GM23338 (cell line): ENCODE measurements around the gene CALR3. TPM values are rescaled to one million over a fixed set of nuclear protein-coding genes. Genes with fewer than 3 reads are reported as not detected.
A peak's percentile ranks its signal among the peaks of the same experiment; 100 is the strongest.

Experiments
- ATAC-seq: fragments of 200-7000 bp; cut with Tn5 transposase; 3 replicates; pipeline ENCODE4 v1.9.1; 2020
- DNase-seq: peaks from one replicate; pipeline ENCODE4 v3.0.0-alpha.2; 2015; ENCODE audit warnings: low spot score
- H2AFZ ChIP-seq: fragments of 200-600 bp; sonication (generic); 2 replicates; pipeline ENCODE4 v1.8.0; 2016; ENCODE audit warnings: antibody characterized with exemption, mild to moderate bottlenecking, moderate library complexity
- H3F3A ChIP-seq: fragments of 200-600 bp; sonication (generic); replicated peaks from 2 replicates; pipeline ENCODE4 v1.8.0; 2017; ENCODE audit warnings: antibody characterized with exemption, mixed run types, low read depth
- H3K27ac ChIP-seq: fragments of 200-600 bp; sonication (generic); 2 replicates; pipeline ENCODE4 v1.6.1; 2016; ENCODE audit warnings: low read depth
- H3K27me3 ChIP-seq: fragments of 200-600 bp; sonication (generic); 2 replicates; pipeline ENCODE4 v1.8.0; 2016; ENCODE audit warnings: mild to moderate bottlenecking, mixed run types, moderate library complexity; ENCODE audit not compliant: insufficient read depth
- H3K36me3 ChIP-seq: fragments of 200-600 bp; sonication (generic); 2 replicates; pipeline ENCODE4 v1.8.0; 2016; ENCODE audit warnings: mild to moderate bottlenecking; ENCODE audit not compliant: insufficient read depth
- H3K4me1 ChIP-seq: fragments of 200-600 bp; sonication (generic); 2 replicates; pipeline ENCODE4 v1.8.0; 2016; ENCODE audit warnings: mild to moderate bottlenecking, moderate library complexity; ENCODE audit not compliant: insufficient read depth
- H3K4me2 ChIP-seq: fragments of 200-600 bp; sonication (generic); 2 replicates; pipeline ENCODE4 v1.7.1; 2017; ENCODE audit warnings: mixed run types
- H3K4me3 ChIP-seq: fragments of 200-600 bp; sonication (generic); 2 replicates; pipeline ENCODE4 v1.6.1; 2016; ENCODE audit warnings: mixed run types
- H3K79me2 ChIP-seq: fragments of 200-600 bp; sonication (generic); replicated peaks from 2 replicates; pipeline ENCODE4 v1.8.0; 2017; ENCODE audit warnings: mild to moderate bottlenecking; ENCODE audit not compliant: insufficient read depth
- H3K9me2 ChIP-seq: fragments of 200-600 bp; sonication (generic); 2 replicates; pipeline ENCODE4 v1.8.0; 2017; ENCODE audit not compliant: insufficient read depth
- H4K20me1 ChIP-seq: fragments of 200-600 bp; sonication (generic); replicated peaks from 2 replicates; pipeline ENCODE4 v1.8.0; 2017; ENCODE audit warnings: mild to moderate bottlenecking; ENCODE audit not compliant: insufficient read depth
- H3K27ac Mint-ChIP-seq: 2 replicates; pipeline ENCODE4 v1.8.0; 2020; ENCODE audit warnings: inconsistent platforms, mild to moderate bottlenecking, moderate library complexity, mixed read lengths
- H3K27me3 Mint-ChIP-seq: 3 replicates; pipeline ENCODE4 v1.8.0; 2022; ENCODE audit warnings: low read depth, mild to moderate bottlenecking, moderate library complexity, mixed read lengths, inconsistent platforms; ENCODE audit not compliant: insufficient read depth, poor library complexity
- H3K36me3 Mint-ChIP-seq: 3 replicates; pipeline ENCODE4 v1.8.0; 2021; ENCODE audit warnings: low read depth, mild to moderate bottlenecking, inconsistent platforms, moderate library complexity, mixed read lengths
- H3K4me1 Mint-ChIP-seq: 3 replicates; pipeline ENCODE4 v1.8.0; 2020; ENCODE audit warnings: mild to moderate bottlenecking, inconsistent platforms, mixed read lengths
- H3K4me3 Mint-ChIP-seq: 3 replicates; pipeline ENCODE4 v1.8.0; 2021; ENCODE audit warnings: moderate library complexity, mild to moderate bottlenecking, inconsistent platforms, mixed read lengths
- H3K9me3 Mint-ChIP-seq: 3 replicates; pipeline ENCODE4 v1.8.0; 2020; ENCODE audit warnings: moderate library complexity, mild to moderate bottlenecking, inconsistent platforms, mixed read lengths
- CREB1 ChIP-seq: fragments of 250-450 bp; sonication (Bioruptor Pico); IDR thresholded peaks from 2 replicates; pipeline ENCODE4 v1.5.0; 2020; ENCODE audit warnings: low read depth, mild to moderate bottlenecking, moderate library complexity
- ETS1 ChIP-seq: IDR thresholded peaks from 2 replicates; pipeline ENCODE4 v1.6.1; 2016; ENCODE audit warnings: antibody characterized with exemption
- EZH2 ChIP-seq: fragments of 200-600 bp; sonication (generic); IDR thresholded peaks from one replicate; pipeline ENCODE4 v1.8.0; 2017; ENCODE audit warnings: antibody characterized with exemption, mild to moderate bottlenecking, low read depth; ENCODE audit not compliant: unreplicated experiment
- EZH2phosphoT487 ChIP-seq: fragments of 200-600 bp; sonication (generic); IDR thresholded peaks from one replicate; pipeline ENCODE4 v1.8.1; 2018; ENCODE audit warnings: antibody characterized with exemption; ENCODE audit not compliant: unreplicated experiment
- NANOG ChIP-seq: IDR thresholded peaks from 2 replicates; pipeline ENCODE4 v1.6.1; 2016; ENCODE audit warnings: antibody characterized with exemption, borderline replicate concordance
- POLR2AphosphoS5 ChIP-seq: IDR thresholded peaks from 2 replicates; pipeline ENCODE4 v1.6.1; 2016; ENCODE audit warnings: antibody characterized with exemption, low read depth
- STAT1 ChIP-seq: IDR thresholded peaks from one replicate; pipeline ENCODE4 v1.6.1; 2016; ENCODE audit warnings: antibody characterized with exemption; ENCODE audit not compliant: unreplicated experiment
- ZNF114 ChIP-seq: fragments of 250-450 bp; sonication (Bioruptor Pico); IDR thresholded peaks from 2 replicates; pipeline ENCODE4 v1.5.0; 2020; ENCODE audit warnings: mild to moderate bottlenecking, moderate library complexity
- ZNF331 ChIP-seq: fragments of 250-450 bp; sonication (Bioruptor Pico); IDR thresholded peaks from 2 replicates; pipeline ENCODE4 v1.5.0; 2020; ENCODE audit warnings: low read depth, mild to moderate bottlenecking, moderate library complexity
- ZNF462 ChIP-seq: fragments of 250-450 bp; sonication (Bioruptor Pico); IDR thresholded peaks from 2 replicates; pipeline ENCODE4 v1.5.0; 2020; ENCODE audit warnings: mild to moderate bottlenecking, moderate library complexity
- polyA plus RNA-seq: library from polyadenylated mRNA; unstranded; fragments of >200 nt; fragmentation: Nextera tagmentation; extraction: Ambion mirVana; gene quantifications from 2 replicates; pipeline ENCODE4 v1.2.1, GENCODE V29; 2016
- total RNA-seq: library from RNA; depleted of rRNA; stranded (reverse); fragments of >200 nt; shearing (Covaris generic); gene quantifications from 2 replicates; pipeline ENCODE4 v1.2.3, GENCODE V29; 2014

CALR3 gene
- total and polyA plus RNA-seq, 2 experiments from 2014 or later = 0.42 to 0.66 TPM

- no peak overlapping the region for H3K4me2 ChIP-seq
- no peak for ATAC-seq
Measured at GRCh38 chr19:16446108-16446723, 49.8 kb downstream of the CALR3 start.

More at GRCh38 chr19:16446108-16446723, 49.8 kb downstream of the CALR3 start:
- Histone ChIP-seq H3F3A (peaks cover 8% of the 10 kb centered on the region; the same call in 1 of the 2 replicates), H4K20me1 (peaks cover 51% of the 10 kb centered on the region), H2AFZ (no peak overlapping the region), H3K27me3 (no peaks in the 10 kb centered on the region), H3K27ac (peak overlapping the region; percentile 79), H3K4me3 (no peak overlapping the region), H3K4me1 (peaks cover 24% of the 10 kb centered on the region), H3K36me3 (no peaks in the 10 kb centered on the region), H3K79me2 (peaks cover 95% of the 10 kb centered on the region), H3K9me2 (no peaks in the 10 kb centered on the region)
- DNase-seq = no peak
- Mint-ChIP-seq H3K9me3 (no peaks in the 10 kb centered on the region), H3K27ac (no peak overlapping the region; the same call in 1 of the 2 replicates), H3K36me3 (peaks cover 7% of the 10 kb centered on the region; the same call in 2 of the 3 replicates), H3K4me3 (no peak overlapping the region), H3K27me3 (no peaks in the 10 kb centered on the region), H3K4me1 (peaks cover 39% of the 10 kb centered on the region)
- no peak for TF ChIP-seq STAT1
- TF ChIP-seq ETS1 = no peak
- TF ChIP-seq NANOG = no peak
- TF ChIP-seq ZNF462 (CRISPR knock-in tag) = no peak
- no peak for TF ChIP-seq ZNF331 (CRISPR knock-in tag)
- no peak for TF ChIP-seq ZNF114 (CRISPR knock-in tag)
- no peak for TF ChIP-seq EZH2phosphoT487
- no peak for TF ChIP-seq CREB1 (CRISPR knock-in tag)
- TF ChIP-seq EZH2 = no peak
- no peak for TF ChIP-seq POLR2AphosphoS5
